Measurements from ENCODE around the gene RPL36A.

Gene RPL36A

GRCh38 chrX:101442085-101442484 is 51.3 kb downstream of the RPL36A start:
- no peak for DNase-seq (ENCODE audit: low read depth)

Data from T follicular helper cell (primary cell).